HG02759 (cell line): ENCODE data around the gene ADGRG6.

Source experiments
- ATAC-seq: cut with Tn5 transposase; IDR thresholded peaks from one replicate; pipeline ENCODE4 v1.9.1; 2021; ENCODE audit warnings: mild to moderate bottlenecking, moderate library complexity; ENCODE audit not compliant: unreplicated experiment

Gene ADGRG6

GRCh38 chr6:142320366-142320765 is 18.6 kb downstream of the ADGRG6 start:
- ATAC-seq: no peak

GRCh38 chr6:142321451-142321850 is 19.6 kb downstream of the ADGRG6 start:
- ATAC-seq: no peak

- ATAC-seq: no peak
These were observed 20.3 kb downstream of the ADGRG6 start for GRCh38 chr6:142322066-142322465.

DNA sequence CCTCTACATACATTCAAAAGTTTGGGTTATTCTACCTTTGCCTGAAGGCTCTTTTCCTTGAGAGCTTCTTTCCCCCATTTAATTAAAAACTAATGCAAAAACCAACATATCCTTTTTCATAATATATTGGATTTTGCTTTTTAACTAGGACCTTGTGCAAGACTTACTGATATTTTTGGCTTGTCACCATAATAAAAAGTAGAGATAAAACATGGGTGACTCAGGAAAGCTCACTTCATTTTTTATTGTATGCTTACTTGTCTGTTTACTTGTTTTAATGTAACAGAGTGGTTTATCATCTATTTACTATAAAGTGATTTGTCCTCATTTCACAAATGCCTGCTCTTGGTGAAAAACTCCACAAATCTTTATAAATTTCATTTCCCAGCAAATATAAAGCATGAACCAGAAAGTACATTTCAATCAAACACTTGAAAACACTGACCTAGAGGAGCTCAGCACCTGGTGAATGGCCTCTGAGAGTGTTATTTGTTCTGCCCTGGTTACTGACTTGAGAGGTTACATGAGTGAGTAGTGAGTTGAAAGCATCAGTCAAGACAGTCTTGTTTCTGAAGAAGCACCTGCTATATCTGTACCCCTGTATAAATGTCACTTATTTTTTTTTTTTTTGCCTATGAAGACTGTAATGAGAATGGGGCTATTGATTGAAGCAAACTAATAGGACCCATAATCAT is 20.8 kb downstream of the ADGRG6 start:
- no peak for ATAC-seq

DNA sequence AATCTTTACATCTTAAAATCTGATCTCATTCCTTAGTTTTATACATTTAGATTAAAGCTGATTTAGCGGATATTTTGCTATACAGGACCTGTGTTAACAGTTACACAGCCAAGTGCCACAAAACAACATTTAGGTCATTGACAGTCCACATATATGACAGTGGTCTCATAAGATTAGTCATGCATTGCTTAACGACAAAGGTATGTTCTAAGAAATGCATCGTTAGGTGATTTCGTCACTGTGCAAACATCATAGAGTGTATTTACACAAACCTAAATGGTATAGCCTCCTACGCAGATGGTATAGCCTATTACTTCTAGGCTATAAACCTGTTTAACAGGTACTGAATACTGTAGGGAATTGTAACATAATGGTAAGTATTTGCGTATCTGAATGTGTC is 21.6 kb downstream of the ADGRG6 start:
- no peak for ATAC-seq

DNA sequence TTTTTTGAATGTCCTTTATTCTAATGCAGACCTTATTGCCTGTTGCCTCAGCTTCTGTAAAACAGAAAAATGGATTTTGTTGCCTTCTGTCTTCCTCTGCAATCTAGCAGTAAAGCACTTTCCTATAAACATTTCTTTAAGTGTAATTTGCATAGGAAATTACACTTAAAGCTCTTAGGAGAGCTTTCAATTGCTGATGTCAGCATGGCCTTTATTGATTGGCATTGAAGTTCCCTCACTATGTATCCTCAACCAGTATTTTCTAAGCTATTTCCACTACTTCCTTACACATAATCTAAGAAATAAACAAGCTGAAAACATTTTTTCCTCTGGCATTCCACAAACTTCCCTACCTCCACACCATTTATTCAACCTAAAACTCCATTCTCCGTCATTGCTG is 22.3 kb downstream of the ADGRG6 start:
- ATAC-seq: no peak

GRCh38 chr6:142325111-142325510 is 23.3 kb downstream of the ADGRG6 start:
- ATAC-seq: no peak

DNA sequence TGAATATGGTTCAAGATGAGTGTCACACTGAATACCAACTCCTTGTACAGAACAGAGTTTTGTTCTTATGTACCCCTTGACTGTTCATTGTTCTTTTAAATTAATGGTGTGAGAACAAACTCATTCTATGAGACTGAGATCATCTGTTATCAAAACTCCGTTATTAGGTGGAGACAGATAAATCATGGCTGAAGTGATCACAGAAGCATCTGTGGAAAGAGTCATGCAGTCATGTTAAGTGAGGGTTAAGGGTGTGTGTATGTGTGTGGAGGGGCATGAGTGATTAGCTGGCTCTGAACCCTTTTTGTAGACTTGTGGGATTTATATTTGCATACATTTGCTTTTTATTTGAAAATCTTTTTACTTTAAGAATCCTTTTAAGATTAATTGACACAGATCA is 24.7 kb downstream of the ADGRG6 start:
- ATAC-seq: no peak

GRCh38 chr6:142328070-142328469 is 26.3 kb downstream of the ADGRG6 start:
- ATAC-seq: no peak

DNA sequence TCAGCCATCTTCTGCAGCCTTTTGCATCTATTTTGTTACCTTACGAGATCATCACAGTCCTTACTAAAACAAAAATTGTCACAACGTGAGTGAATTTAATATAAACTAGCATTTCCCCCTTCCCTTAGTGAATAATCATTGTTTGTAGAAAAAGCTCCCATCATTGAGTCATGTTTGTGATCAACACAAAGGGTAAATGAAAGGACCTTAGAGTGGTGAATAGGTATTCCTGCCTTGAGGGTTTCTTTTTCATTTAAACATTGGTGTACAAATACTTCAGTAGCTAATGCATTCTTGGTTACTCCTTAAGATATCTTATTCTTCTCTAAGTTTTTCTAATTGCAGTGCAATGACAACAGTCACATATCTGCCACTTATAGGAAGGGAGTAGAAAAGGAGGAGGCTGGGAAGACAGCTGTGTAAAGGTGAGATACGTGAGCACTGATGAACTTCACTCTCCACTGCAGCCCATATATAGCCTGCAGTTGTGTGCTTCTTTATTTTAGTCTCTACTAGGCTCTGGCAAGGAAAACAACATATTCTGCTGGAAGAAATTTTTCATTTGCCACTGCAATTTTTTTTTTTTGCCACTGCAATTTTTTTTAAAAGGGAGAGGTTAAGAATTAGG is 27.8 kb downstream of the ADGRG6 start:
- no peak for ATAC-seq

- no peak for ATAC-seq
These were observed 29.3 kb downstream of the ADGRG6 start for GRCh38 chr6:142331075-142331551.

- no peak for ATAC-seq
These were observed 29.8 kb downstream of the ADGRG6 start for GRCh38 chr6:142331601-142332000.

DNA sequence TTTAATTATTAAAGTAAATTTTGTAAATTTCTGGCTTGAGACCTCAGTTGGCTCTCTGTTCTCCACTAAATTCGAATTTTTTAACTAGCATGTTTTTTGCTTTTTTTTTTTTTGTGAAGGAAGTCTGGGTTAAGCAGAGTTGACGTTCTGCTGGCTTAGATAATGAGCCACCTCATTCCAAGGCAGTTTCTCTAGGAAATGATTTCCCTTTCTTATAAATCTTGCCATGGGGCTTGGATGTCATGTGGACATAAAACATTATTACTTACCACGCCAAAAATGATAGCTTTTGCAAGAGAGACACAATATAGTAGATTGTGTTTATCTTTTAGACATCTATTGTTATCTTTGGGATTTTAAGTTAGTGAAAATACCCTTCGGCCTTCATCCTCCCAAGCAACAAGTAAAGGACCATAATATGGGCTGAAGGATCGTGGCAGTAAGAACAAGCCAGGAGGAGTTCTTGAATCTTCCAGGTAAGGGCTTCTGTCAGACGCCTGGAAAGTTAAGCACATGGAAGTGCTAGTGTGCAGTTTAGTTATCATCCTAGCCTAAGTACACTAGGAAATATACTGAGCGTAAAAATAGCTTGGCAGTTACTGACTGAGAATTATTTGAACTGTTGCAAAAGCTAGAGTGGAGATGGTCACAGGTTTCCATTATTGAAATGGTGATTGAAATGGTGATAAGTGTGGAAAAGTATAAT is 30.7 kb downstream of the ADGRG6 start:
- no peak for ATAC-seq

- ATAC-seq: no peak
These were observed 31.6 kb downstream of the ADGRG6 start for GRCh38 chr6:142333431-142333830.

GRCh38 chr6:142334294-142334693 is 32.5 kb downstream of the ADGRG6 start:
- no peak for ATAC-seq

DNA sequence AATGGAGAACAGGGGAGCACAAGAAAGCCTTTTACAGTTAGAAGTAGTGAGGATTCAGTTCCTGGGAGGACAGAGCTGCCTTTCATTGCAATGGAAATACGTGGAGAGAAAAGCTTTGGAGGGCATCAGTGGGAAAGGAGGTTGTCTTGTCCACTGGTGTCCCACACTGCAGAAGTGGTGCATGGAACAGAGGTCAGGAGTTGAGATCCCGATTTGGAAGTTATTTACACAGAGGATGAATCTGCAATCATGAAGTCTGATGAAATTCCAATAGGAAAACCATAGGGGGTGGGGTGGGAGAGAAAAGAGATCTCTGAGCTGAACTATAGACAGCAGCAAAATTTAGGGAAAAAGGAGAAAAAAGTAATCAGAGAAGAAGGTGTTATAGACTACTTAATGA is 33.6 kb downstream of the ADGRG6 start:
- ATAC-seq: no peak

DNA sequence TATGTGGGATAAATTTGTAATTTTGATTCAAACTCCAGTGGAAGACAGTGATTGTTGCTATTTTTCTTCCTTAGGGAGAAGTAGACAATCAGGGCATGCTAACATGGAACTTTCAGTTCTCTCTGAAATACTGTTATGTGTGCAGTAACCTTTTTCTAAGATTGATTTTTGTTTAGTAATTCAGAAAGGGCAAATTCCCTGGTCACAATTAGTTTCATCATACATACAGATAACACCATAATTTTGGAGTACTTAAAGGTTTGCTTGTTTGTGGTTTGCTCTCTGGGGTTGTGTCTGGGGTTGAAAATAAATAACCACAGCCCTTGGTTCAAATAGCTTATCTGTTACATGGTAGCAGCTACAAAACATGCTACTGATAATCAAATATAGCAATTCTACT is 34.4 kb downstream of the ADGRG6 start:
- ATAC-seq: no peak

DNA sequence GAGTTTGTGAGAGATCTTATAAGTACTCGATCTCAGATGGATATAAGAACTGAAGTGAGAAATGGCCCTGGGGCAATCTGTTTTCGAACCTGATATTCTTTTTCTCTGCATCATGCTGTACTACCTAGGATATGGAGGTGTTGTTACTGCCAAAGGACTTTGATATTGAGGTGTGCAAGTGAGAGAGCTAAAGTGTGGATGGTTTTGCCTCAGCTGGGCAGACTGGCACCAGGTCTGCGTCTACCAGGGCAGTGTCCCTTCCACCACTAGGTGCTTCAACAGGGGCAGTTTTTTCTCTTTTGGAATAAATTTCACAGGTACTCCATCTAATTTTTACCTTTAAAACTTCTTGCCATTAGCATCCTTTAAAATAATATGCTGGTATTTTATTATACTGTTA is 35.0 kb downstream of the ADGRG6 start:
- ATAC-seq: no peak

DNA sequence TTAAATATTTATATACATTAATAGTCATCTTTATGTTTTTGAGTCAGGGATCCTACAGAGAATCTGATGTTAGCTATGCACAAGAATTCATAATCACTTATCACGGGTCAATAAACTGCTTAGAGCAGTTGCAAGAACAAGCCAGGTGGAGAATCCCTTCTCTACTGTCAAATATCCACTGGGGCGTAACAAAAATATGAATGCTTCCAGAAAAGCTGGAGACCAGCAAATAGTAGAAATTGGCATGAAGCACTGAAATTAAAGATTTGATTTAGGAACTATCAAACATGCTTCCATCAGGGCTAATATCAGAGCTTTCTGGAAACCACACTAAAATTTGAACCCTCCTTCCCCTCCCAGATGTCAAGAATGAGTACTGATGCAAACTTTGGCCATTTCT is 37.3 kb downstream of the ADGRG6 start:
- ATAC-seq: no peak

DNA sequence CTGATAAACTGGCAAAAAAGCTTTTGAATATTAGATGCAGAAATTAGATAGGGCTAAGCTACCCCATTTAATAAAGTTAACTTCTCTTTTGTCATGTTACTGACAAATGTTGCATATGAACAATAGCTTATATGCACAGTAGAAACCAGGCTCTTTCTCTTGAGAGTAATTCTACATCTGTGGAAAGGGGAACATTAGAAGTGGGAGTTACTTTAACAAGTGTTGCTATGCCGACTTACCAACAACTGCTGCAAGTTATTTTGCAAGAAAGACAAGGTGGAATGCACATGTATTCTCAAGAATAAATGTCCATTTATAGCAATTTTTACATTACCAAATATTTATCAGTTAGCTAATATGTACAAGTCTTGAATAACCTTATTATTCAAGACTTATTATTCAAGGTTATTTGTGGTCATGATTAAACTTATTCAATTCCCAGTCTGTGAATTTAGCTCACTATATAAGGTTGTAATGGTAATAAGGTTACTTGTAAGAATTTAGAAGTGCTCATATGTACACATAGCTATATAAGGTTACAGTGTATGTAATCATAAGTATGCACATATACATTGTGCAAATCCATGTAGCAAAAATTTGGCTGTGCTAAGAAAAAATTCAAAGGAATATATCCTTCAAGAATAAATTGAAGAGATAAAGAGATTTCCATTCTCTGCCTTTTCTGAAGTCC is 38.3 kb downstream of the ADGRG6 start:
- no peak for ATAC-seq

- no peak for ATAC-seq
These were observed 40.1 kb downstream of the ADGRG6 start for GRCh38 chr6:142341855-142342330.
